HG02610 (cell line): ENCODE results near the gene TEX2.

Source experiments
- ATAC-seq: cut with Tn5 transposase; IDR thresholded peaks from one replicate; pipeline ENCODE4 v1.9.1; 2021; ENCODE audit warnings: mild to moderate bottlenecking, moderate library complexity; ENCODE audit not compliant: unreplicated experiment

Gene TEX2

GRCh38 chr17:64164596-64165285 is 98.3 kb downstream of the TEX2 start:
- ATAC-seq, result no peak

- ATAC-seq, result no peak
Measured at GRCh38 chr17:64163468-64163867, 99.6 kb downstream of the TEX2 start.

- ATAC-seq, result no peak
Measured at GRCh38 chr17:64162554-64162953, 100.5 kb downstream of the TEX2 start.

GRCh38 chr17:64161380-64162176 is 101.5 kb downstream of the TEX2 start:
- no peak for ATAC-seq

GRCh38 chr17:64160378-64160777 is 102.7 kb downstream of the TEX2 start:
- ATAC-seq, result no peak

GRCh38 chr17:64158831-64159590 is 104.0 kb downstream of the TEX2 start:
- ATAC-seq, result no peak

GRCh38 chr17:64158406-64158805 is 104.7 kb downstream of the TEX2 start:
- ATAC-seq, result no peak

GRCh38 chr17:64157669-64158180 is 105.3 kb downstream of the TEX2 start:
- ATAC-seq, result no peak

- no peak for ATAC-seq
Measured at GRCh38 chr17:64156670-64157069, 106.4 kb downstream of the TEX2 start.

GRCh38 chr17:64155751-64156544 is 107.1 kb downstream of the TEX2 start:
- ATAC-seq, result no peak

- no peak for ATAC-seq
Measured at GRCh38 chr17:64155129-64155528, 107.9 kb downstream of the TEX2 start.

- no peak for ATAC-seq
Measured at GRCh38 chr17:64154717-64155116, 108.3 kb downstream of the TEX2 start.

GRCh38 chr17:64154313-64154695 is 108.8 kb downstream of the TEX2 start:
- ATAC-seq, result no peak

- ATAC-seq, result no peak
Measured at GRCh38 chr17:64153565-64154312, 109.3 kb downstream of the TEX2 start.

- no peak for ATAC-seq
Measured at GRCh38 chr17:64152428-64153125, 110.5 kb downstream of the TEX2 start.

- no peak for ATAC-seq
Measured at GRCh38 chr17:64151016-64151368, 112.1 kb downstream of the TEX2 start.

GRCh38 chr17:64150237-64151015 is 112.6 kb downstream of the TEX2 start:
- no peak for ATAC-seq

- no peak for ATAC-seq
Measured at GRCh38 chr17:64149196-64149595, 113.9 kb downstream of the TEX2 start.

- ATAC-seq, result no peak
Measured at GRCh38 chr17:64148699-64149098, 114.4 kb downstream of the TEX2 start.
